ENCODE results near the gene TAX1BP1. TPM values are rescaled to one million over a fixed set of nuclear protein-coding genes. Genes with fewer than 3 reads are reported as not detected.

The TAX1BP1 gene
- total RNA-seq, 1 experiment from 2014 or later, result 58.3 TPM

DNA sequence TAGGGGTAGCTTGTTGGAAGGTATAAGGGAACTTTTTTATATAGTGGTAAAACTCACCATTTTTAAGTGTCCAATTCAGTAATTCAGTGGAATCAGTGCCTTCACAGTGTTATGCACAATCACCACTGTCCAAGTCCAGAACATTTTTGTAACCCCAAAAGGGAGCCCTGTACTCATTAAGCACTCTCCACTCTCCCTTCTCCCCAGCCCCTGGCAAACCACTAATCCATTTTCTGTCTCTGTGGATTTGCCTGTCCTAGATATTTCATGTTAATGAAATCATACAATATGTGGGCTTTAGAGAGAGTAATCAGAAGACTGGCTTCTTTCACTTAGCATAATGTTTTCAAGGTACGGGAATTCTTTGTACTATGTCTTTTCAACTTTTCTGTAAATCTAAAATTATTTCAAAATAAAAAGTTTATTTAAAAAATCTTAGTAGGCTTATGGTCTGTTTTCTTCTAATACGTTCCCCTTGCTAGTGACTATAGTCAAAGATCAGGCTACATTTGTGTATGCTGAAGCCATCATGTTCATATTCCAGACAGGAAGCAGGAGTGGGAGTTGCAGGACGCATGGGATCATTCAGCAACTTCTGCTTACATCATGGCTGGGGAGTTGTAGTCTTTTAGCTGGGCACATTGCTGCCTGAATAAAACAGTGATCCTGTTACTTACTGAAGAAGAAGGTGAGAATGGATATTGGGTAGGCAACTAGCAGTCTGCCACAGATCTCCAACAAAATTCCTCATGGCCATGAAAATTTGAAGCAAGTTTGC lies 35.4 kb upstream of the TAX1BP1 start:
- H3K27me3 ChIP-seq (ENCODE audit: insufficient read depth, low read length), result no peaks in the 10 kb centered on the region
- WGBS (ENCODE audit: extremely low coverage, insufficient read length, low lambda C conversion rate), result no CpG with 5 or more reads among the region's 3 CpGs
- no peaks in the 10 kb centered on the region; a peak in 1 of 4 replicates for H3K4me1 Mint-ChIP-seq
- no peak overlapping the region for H2BK20ac ChIP-seq (ENCODE audit: low read depth, low read length, poor library complexity, severe bottlenecking)
- H4K20me1 ChIP-seq (ENCODE audit: control insufficient read depth, insufficient read depth, insufficient read length), result no peaks in the 10 kb centered on the region
- no peaks in the 10 kb centered on the region for H3K9me3 ChIP-seq (ENCODE audit: control insufficient read depth, low read depth, low read length)
- H4K91ac ChIP-seq (ENCODE audit: insufficient read length, low read depth, low read length), result no peak overlapping the region
- H3K27ac Mint-ChIP-seq, result no peak overlapping the region
- H3K56ac ChIP-seq (ENCODE audit: insufficient read length, low read depth, low read length), result no peak overlapping the region
- peaks cover 0 to 3% of the 10 kb centered on the region in 2 experiments; a peak in 1 of 5 replicates for H3K9me3 Mint-ChIP-seq
- no peak overlapping the region for H3K27ac ChIP-seq (ENCODE audit: insufficient read length, low read depth, low read length)
- H3K18ac ChIP-seq (ENCODE audit: insufficient read length, low read depth, low read length), result no peak overlapping the region
- no peak overlapping the region for H3K14ac ChIP-seq (ENCODE audit: insufficient read depth, low read length)
- no peaks in the 10 kb centered on the region for H3K23me2 ChIP-seq (ENCODE audit: insufficient read length, low read depth, low read length, poor library complexity, severe bottlenecking)
- no peak overlapping the region for H4K8ac ChIP-seq (replicated peaks; ENCODE audit: insufficient read length, low read depth, low read length)
- no peaks in the 10 kb centered on the region for H3K36me3 Mint-ChIP-seq (ENCODE audit: insufficient read depth in 1 of 3, low read depth in 3 of 3)
- no peaks in the 10 kb centered on the region for H3K4me1 ChIP-seq (ENCODE audit: insufficient read depth, low read length)
- H2AK5ac ChIP-seq (ENCODE audit: insufficient read length, low read length), result no peak overlapping the region
- H3K4me2 ChIP-seq (ENCODE audit: insufficient read depth, insufficient read length, low read length), result no peak overlapping the region
- H3K9ac ChIP-seq (ENCODE audit: extremely low read depth, insufficient read length, low read length), result no peak overlapping the region
- no peak overlapping the region for H3K4me3 Mint-ChIP-seq
- no peak for DNase-seq
- no peak overlapping the region for H2BK12ac ChIP-seq (ENCODE audit: insufficient read length, low read depth, low read length)
- no peak overlapping the region for H2AFZ ChIP-seq (ENCODE audit: low read length)
- no peak overlapping the region for H2BK5ac ChIP-seq (ENCODE audit: insufficient read length, low read length)
- TF ChIP-seq, protein P1, sequence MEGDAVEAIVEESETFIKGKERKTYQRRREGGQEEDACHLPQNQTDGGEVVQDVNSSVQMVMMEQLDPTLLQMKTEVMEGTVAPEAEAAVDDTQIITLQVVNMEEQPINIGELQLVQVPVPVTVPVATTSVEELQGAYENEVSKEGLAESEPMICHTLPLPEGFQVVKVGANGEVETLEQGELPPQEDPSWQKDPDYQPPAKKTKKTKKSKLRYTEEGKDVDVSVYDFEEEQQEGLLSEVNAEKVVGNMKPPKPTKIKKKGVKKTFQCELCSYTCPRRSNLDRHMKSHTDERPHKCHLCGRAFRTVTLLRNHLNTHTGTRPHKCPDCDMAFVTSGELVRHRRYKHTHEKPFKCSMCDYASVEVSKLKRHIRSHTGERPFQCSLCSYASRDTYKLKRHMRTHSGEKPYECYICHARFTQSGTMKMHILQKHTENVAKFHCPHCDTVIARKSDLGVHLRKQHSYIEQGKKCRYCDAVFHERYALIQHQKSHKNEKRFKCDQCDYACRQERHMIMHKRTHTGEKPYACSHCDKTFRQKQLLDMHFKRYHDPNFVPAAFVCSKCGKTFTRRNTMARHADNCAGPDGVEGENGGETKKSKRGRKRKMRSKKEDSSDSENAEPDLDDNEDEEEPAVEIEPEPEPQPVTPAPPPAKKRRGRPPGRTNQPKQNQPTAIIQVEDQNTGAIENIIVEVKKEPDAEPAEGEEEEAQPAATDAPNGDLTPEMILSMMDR (conservative IDR thresholded peaks at IDR 0.05), result no peak
- no peaks in the 10 kb centered on the region for H3K79me2 ChIP-seq (ENCODE audit: insufficient read depth, low read length)
- H2BK15ac ChIP-seq (ENCODE audit: low read depth, low read length), result no peak overlapping the region
- H2BK120ac ChIP-seq (ENCODE audit: low read depth, low read length, poor library complexity, severe bottlenecking), result no peak overlapping the region
- no peak overlapping the region for H4K5ac ChIP-seq (ENCODE audit: insufficient read length, low read depth, low read length)
- H3K79me1 ChIP-seq (ENCODE audit: insufficient read depth, low read depth, low read length, poor library complexity, severe bottlenecking), result no peaks in the 10 kb centered on the region
- no peak overlapping the region for H3K23ac ChIP-seq (ENCODE audit: insufficient read length, low read depth, low read length)
- no peak overlapping the region for H3T11ph ChIP-seq (ENCODE audit: low read length)
- H3K4ac ChIP-seq (ENCODE audit: low read depth, low read length), result no peak overlapping the region
- 0 out of 2 replicates have a peak, but pooled peaks cover 1% of the 10 kb centered on the region for H3K27me3 Mint-ChIP-seq (ENCODE audit: low read depth)

All from H9 (cell line).